WTC11 (cell line): ENCODE data around the gene CPB1. TPM values are rescaled to one million over a fixed set of nuclear protein-coding genes. Genes with fewer than 3 reads are reported as not detected.

Source experiments
- ATAC-seq: fragments of 200-7000 bp; cut with Tn5 transposase; 2 replicates; pipeline ENCODE4 v1.10.0; 2021; ENCODE audit warnings: mild to moderate bottlenecking, moderate library complexity
- CTCF ChIA-PET: fragments of 300-600 bp; sonication (Branson Sonifier 250); formaldehyde crosslinking; loops from one replicate; lab custom pipeline; 2021; ENCODE audit warnings: antibody characterized with exemption; lab: Charles Lee
- POLR2A ChIA-PET: fragments of 350-600 bp; sonication (Branson Sonifier 250); formaldehyde crosslinking; loops from one replicate; lab custom pipeline; 2021; ENCODE audit warnings: antibody characterized with exemption; lab: Charles Lee
- DNase-seq: peaks from one replicate; pipeline ENCODE4 v3.0.0; 2021; ENCODE audit warnings: low spot score
- H3K27ac Mint-ChIP-seq: 2 replicates; pipeline ENCODE4 v1.8.0; 2021; ENCODE audit warnings: mixed read lengths
- H3K27me3 Mint-ChIP-seq: 2 replicates; pipeline ENCODE4 v1.8.0; 2021; ENCODE audit warnings: low read depth, mild to moderate bottlenecking, moderate library complexity, mixed read lengths
- H3K36me3 Mint-ChIP-seq: 2 replicates; pipeline ENCODE4 v1.8.0; 2021; ENCODE audit warnings: mixed read lengths
- H3K4me1 Mint-ChIP-seq: 2 replicates; pipeline ENCODE4 v1.8.0; 2022; ENCODE audit warnings: mixed read lengths
- H3K4me3 Mint-ChIP-seq: 2 replicates; pipeline ENCODE4 v1.8.0; 2021; ENCODE audit warnings: mild to moderate bottlenecking, moderate library complexity, mixed read lengths
- H3K9me3 Mint-ChIP-seq: 2 replicates; pipeline ENCODE4 v1.8.0; 2021; ENCODE audit warnings: mixed read lengths
- CREM ChIP-seq: sonication (generic); formaldehyde crosslinking; IDR thresholded peaks from 2 replicates; pipeline ENCODE4 v1.8.1; 2022; ENCODE audit warnings: mild to moderate bottlenecking, missing genetic modification reagents, moderate library complexity
- IRF1 ChIP-seq: sonication (generic); formaldehyde crosslinking; IDR thresholded peaks from 2 replicates; pipeline ENCODE4 v1.8.0; 2023; ENCODE audit warnings: missing genetic modification reagents
- JUN ChIP-seq: sonication (generic); formaldehyde crosslinking; IDR thresholded peaks from 2 replicates; pipeline ENCODE4 v1.8.0; 2023; ENCODE audit warnings: mild to moderate bottlenecking, missing genetic modification reagents
- MAX ChIP-seq: sonication (generic); formaldehyde crosslinking; IDR thresholded peaks from 2 replicates; pipeline ENCODE4 v1.8.0; 2022; ENCODE audit warnings: mild to moderate bottlenecking, missing genetic modification reagents
- MXD4 ChIP-seq: fragments of 250-450 bp; sonication (Bioruptor Pico); IDR thresholded peaks from 2 replicates; pipeline ENCODE4 v1.8.0; 2021; ENCODE audit warnings: mild to moderate bottlenecking, moderate library complexity, borderline replicate concordance
- MYBL2 ChIP-seq: sonication (generic); formaldehyde crosslinking; IDR thresholded peaks from 2 replicates; pipeline ENCODE4 v1.8.1; 2023; ENCODE audit warnings: mild to moderate bottlenecking, moderate library complexity, missing genetic modification reagents
- NR1H2 ChIP-seq: sonication (generic); formaldehyde crosslinking; IDR thresholded peaks from 2 replicates; pipeline ENCODE4 v1.9.0; 2021; ENCODE audit warnings: mild to moderate bottlenecking, moderate library complexity, missing genetic modification reagents
- PRRX2 ChIP-seq: fragments of 250-450 bp; sonication (Bioruptor Pico); IDR thresholded peaks from 2 replicates; pipeline ENCODE4 v1.8.0; 2021; ENCODE audit warnings: mild to moderate bottlenecking
- TCF7 ChIP-seq: sonication (generic); formaldehyde crosslinking; IDR thresholded peaks from 2 replicates; pipeline ENCODE4 v1.8.0; 2022; ENCODE audit warnings: mild to moderate bottlenecking, low read depth, missing genetic modification reagents, moderate library complexity
- ZNF671 ChIP-seq: fragments of 250-450 bp; sonication (Bioruptor Pico); IDR thresholded peaks from 2 replicates; pipeline ENCODE4 v1.8.0; 2021; ENCODE audit warnings: mild to moderate bottlenecking
- total RNA-seq: library from RNA; stranded (reverse); gene quantifications from 3 replicates; pipeline ENCODE4 v1.2.3, GENCODE V29; 2021
- TF ChIP-seq, protein P1 (sequence below): fragments of 250-450 bp; sonication (Bioruptor Pico); IDR thresholded peaks from 2 replicates; pipeline ENCODE4 v1.9.0; 2021; ENCODE audit warnings: mild to moderate bottlenecking, borderline replicate concordance
- TF ChIP-seq, protein P2 (sequence below): sonication (generic); formaldehyde crosslinking; IDR thresholded peaks from 2 replicates; pipeline ENCODE4 v1.8.0; 2022; ENCODE audit warnings: mild to moderate bottlenecking, missing genetic modification reagents
- TF ChIP-seq, protein P3 (sequence below): fragments of 250-450 bp; sonication (Bioruptor Pico); conservative IDR thresholded peaks from 2 replicates; pipeline ENCODE4 v1.9.0; 2021; ENCODE audit warnings: mild to moderate bottlenecking
- TF ChIP-seq, protein P4 (sequence below): sonication (generic); formaldehyde crosslinking; IDR thresholded peaks from 2 replicates; pipeline ENCODE4 v1.8.1; 2022; ENCODE audit warnings: low read depth, missing genetic modification reagents, borderline replicate concordance
- TF ChIP-seq, protein P5 (sequence below): sonication (generic); formaldehyde crosslinking; conservative IDR thresholded peaks from 2 replicates; pipeline ENCODE4 v1.8.1; 2022; ENCODE audit warnings: mild to moderate bottlenecking, missing genetic modification reagents

Gene CPB1
- total RNA-seq, 1 experiment from 2014 or later = 5.0 TPM

DNA sequence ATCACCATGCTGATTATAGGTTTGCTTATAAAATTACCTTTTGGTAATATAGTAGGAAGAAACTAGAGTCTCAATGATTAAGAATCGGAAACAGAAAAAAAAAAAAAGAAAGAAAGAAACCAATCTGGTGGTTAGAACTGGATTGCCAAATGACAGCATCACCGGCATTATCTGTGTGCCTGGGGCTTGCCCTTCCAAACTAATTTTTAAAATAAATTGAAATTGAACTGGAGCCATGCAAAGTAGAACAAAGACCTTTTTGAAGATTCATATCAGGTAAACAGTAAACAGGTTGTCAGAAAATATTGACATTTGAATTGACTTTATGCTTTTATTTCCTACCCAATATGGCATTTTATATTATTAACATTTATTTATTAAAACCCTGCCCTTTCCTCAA is 11.2 kb upstream of the CPB1 start:
- TF ChIP-seq MAX (CRISPR knock-in tag) (no peak), MYBL2 (no peak), JUN (CRISPR knock-in tag) (no peak), PRRX2 (CRISPR knock-in tag) (no peak), MXD4 (CRISPR knock-in tag) (no peak), IRF1 (CRISPR knock-in tag) (no peak), TCF7 (no peak), NR1H2 (CRISPR knock-in tag) (no peak), CREM (CRISPR knock-in tag) (no peak), ZNF671 (CRISPR knock-in tag) (no peak)
- TF ChIP-seq, protein P1, sequence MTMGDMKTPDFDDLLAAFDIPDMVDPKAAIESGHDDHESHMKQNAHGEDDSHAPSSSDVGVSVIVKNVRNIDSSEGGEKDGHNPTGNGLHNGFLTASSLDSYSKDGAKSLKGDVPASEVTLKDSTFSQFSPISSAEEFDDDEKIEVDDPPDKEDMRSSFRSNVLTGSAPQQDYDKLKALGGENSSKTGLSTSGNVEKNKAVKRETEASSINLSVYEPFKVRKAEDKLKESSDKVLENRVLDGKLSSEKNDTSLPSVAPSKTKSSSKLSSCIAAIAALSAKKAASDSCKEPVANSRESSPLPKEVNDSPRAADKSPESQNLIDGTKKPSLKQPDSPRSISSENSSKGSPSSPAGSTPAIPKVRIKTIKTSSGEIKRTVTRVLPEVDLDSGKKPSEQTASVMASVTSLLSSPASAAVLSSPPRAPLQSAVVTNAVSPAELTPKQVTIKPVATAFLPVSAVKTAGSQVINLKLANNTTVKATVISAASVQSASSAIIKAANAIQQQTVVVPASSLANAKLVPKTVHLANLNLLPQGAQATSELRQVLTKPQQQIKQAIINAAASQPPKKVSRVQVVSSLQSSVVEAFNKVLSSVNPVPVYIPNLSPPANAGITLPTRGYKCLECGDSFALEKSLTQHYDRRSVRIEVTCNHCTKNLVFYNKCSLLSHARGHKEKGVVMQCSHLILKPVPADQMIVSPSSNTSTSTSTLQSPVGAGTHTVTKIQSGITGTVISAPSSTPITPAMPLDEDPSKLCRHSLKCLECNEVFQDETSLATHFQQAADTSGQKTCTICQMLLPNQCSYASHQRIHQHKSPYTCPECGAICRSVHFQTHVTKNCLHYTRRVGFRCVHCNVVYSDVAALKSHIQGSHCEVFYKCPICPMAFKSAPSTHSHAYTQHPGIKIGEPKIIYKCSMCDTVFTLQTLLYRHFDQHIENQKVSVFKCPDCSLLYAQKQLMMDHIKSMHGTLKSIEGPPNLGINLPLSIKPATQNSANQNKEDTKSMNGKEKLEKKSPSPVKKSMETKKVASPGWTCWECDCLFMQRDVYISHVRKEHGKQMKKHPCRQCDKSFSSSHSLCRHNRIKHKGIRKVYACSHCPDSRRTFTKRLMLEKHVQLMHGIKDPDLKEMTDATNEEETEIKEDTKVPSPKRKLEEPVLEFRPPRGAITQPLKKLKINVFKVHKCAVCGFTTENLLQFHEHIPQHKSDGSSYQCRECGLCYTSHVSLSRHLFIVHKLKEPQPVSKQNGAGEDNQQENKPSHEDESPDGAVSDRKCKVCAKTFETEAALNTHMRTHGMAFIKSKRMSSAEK (CRISPR knock-in tag) = no peak
- TF ChIP-seq, protein P2, sequence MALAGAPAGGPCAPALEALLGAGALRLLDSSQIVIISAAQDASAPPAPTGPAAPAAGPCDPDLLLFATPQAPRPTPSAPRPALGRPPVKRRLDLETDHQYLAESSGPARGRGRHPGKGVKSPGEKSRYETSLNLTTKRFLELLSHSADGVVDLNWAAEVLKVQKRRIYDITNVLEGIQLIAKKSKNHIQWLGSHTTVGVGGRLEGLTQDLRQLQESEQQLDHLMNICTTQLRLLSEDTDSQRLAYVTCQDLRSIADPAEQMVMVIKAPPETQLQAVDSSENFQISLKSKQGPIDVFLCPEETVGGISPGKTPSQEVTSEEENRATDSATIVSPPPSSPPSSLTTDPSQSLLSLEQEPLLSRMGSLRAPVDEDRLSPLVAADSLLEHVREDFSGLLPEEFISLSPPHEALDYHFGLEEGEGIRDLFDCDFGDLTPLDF (CRISPR knock-in tag) = no peak
- TF ChIP-seq, protein P3, sequence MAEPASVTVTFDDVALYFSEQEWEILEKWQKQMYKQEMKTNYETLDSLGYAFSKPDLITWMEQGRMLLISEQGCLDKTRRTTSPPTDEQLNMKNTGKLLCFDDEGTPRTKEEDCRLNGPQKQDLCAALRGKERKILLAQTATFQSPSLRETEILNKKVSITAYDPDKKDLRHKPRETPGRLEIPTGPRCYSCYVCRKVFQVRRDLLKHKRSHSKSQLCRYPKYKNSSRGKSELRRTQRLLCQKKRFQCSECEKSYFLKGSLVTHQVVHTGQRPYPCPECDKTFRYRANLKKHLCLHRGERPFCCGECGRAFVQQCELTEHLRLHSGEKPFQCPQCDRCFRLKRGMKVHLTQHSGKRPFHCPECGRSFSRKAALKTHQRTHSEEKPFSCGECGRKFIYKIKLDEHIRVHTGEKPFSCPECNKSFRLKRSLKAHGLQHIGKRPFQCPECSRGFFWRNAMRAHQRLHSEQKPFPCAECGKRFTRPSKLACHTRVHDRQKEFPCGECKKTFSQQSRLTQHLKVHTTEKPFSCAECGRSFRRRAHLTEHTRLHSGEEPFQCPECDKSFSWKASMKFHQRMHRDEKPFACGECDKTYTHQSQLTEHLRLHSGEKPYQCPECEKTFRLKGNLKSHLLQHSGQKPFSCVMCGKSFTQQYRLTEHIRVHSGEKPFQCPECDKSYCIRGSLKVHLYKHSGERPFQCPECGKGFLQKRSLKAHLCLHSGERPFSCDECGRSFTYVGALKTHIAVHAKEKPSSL (CRISPR knock-in tag) = no peak
- TF ChIP-seq, protein P4, sequence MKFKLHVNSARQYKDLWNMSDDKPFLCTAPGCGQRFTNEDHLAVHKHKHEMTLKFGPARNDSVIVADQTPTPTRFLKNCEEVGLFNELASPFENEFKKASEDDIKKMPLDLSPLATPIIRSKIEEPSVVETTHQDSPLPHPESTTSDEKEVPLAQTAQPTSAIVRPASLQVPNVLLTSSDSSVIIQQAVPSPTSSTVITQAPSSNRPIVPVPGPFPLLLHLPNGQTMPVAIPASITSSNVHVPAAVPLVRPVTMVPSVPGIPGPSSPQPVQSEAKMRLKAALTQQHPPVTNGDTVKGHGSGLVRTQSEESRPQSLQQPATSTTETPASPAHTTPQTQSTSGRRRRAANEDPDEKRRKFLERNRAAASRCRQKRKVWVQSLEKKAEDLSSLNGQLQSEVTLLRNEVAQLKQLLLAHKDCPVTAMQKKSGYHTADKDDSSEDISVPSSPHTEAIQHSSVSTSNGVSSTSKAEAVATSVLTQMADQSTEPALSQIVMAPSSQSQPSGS (CRISPR knock-in tag) = no peak
- TF ChIP-seq, protein P5, sequence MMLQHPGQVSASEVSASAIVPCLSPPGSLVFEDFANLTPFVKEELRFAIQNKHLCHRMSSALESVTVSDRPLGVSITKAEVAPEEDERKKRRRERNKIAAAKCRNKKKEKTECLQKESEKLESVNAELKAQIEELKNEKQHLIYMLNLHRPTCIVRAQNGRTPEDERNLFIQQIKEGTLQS (CRISPR knock-in tag) = no peak
- no peak overlapping the region for H3K27ac Mint-ChIP-seq
- CTCF ChIA-PET = no interaction called here
- peaks cover 12% of the 10 kb centered on the region for H3K9me3 Mint-ChIP-seq
- peaks cover 3% of the 10 kb centered on the region; the same call in 1 of the 2 replicates for H3K36me3 Mint-ChIP-seq
- no peak overlapping the region for H3K4me3 Mint-ChIP-seq
- H3K27me3 Mint-ChIP-seq = no peaks in the 10 kb centered on the region; the same call in 1 of the 2 replicates
- DNase-seq (no peak), ATAC-seq (no peak)
- POLR2A ChIA-PET = no interaction called here
- H3K4me1 Mint-ChIP-seq = peaks cover 22% of the 10 kb centered on the region
